Stimulated activated CD4-positive, alpha-beta T cell treated with anti-CD3 and anti-CD28 coated beads, Interleukin-12 subunit alpha, Interleukin-12 subunit beta, amount 100 ng/mL, for 24 hours (primary cell): ENCODE results near the gene NUBPL.
"Not testable (repeated sequence)": the region's sequence is repeated elsewhere in the genome, so short reads cannot be mapped to it uniquely, and the experiment has no call there.

ENCODE experiments used
- DNase-seq, 2 experiments: peaks; one replicate each; pipeline ENCODE4 v3.0.0-alpha.2; 2020; ENCODE audit warnings: low read depth in 2 of 2

NUBPL gene

GRCh38 chr14:31727797-31728196, 166.6 kb downstream of the NUBPL start:
- no peak for DNase-seq

- DNase-seq = no peak
Measured at GRCh38 chr14:31740688-31741087, 179.5 kb downstream of the NUBPL start.

- DNase-seq = no peak
Measured at GRCh38 chr14:31745741-31746140, 184.5 kb downstream of the NUBPL start.

GRCh38 chr14:31746326-31746725, 185.1 kb downstream of the NUBPL start:
- DNase-seq = no peak

- DNase-seq = no peak
Measured at GRCh38 chr14:31749275-31749674, 188.1 kb downstream of the NUBPL start.

- not testable (repeated sequence) for DNase-seq
Measured at GRCh38 chr14:31751047-31751446, 189.8 kb downstream of the NUBPL start.

GRCh38 chr14:31752867-31753661, 191.9 kb downstream of the NUBPL start:
- no peak for DNase-seq

GRCh38 chr14:31758941-31759340, 197.7 kb downstream of the NUBPL start:
- no peak for DNase-seq

GRCh38 chr14:31760277-31760676, 199.1 kb downstream of the NUBPL start:
- DNase-seq = no peak

GRCh38 chr14:31761325-31761724, 200.1 kb downstream of the NUBPL start:
- DNase-seq = no peak

GRCh38 chr14:31763041-31763440, 201.8 kb downstream of the NUBPL start:
- DNase-seq = no peak

- no peak for DNase-seq
Measured at GRCh38 chr14:31766315-31766892, 205.2 kb downstream of the NUBPL start.

- DNase-seq = no peak
Measured at GRCh38 chr14:31768355-31768754, 207.2 kb downstream of the NUBPL start.

- no peak for DNase-seq
Measured at GRCh38 chr14:31770271-31770670, 209.1 kb downstream of the NUBPL start.

- DNase-seq = no peak
Measured at GRCh38 chr14:31774567-31774966, 213.4 kb downstream of the NUBPL start.

GRCh38 chr14:31777312-31777711, 216.1 kb downstream of the NUBPL start:
- DNase-seq = no peak

- no peak for DNase-seq
Measured at GRCh38 chr14:31781578-31781977, 220.4 kb downstream of the NUBPL start.

- DNase-seq = no peak
Measured at GRCh38 chr14:31785574-31785973, 224.4 kb downstream of the NUBPL start.

GRCh38 chr14:31787377-31787776, 226.2 kb downstream of the NUBPL start:
- no peak for DNase-seq

GRCh38 chr14:31788340-31788739, 227.1 kb downstream of the NUBPL start:
- DNase-seq = no peak

- no peak for DNase-seq
Measured at GRCh38 chr14:31792726-31793125, 231.5 kb downstream of the NUBPL start.

GRCh38 chr14:31797946-31798345, 236.7 kb downstream of the NUBPL start:
- not testable (repeated sequence) for DNase-seq

- no peak for DNase-seq
Measured at GRCh38 chr14:31802838-31803237, 241.6 kb downstream of the NUBPL start.

- DNase-seq = no peak
Measured at GRCh38 chr14:31806249-31806648, 245.0 kb downstream of the NUBPL start.
